SW 1271 (cell line): Measurements from ENCODE around the gene VSIR.

Experiments
- DNase-seq, 2 experiments: peaks; one replicate each; lab custom pipeline; 2025; lab: John Stamatoyannopoulos, UW

The VSIR gene

GRCh38 chr10:71763352-71764127, 9.8 kb downstream of the VSIR start:
- DNase-seq: no peak

GRCh38 chr10:71762324-71762723, 11.0 kb downstream of the VSIR start:
- no peak for DNase-seq

GRCh38 chr10:71761541-71762113, 11.7 kb downstream of the VSIR start:
- no peak for DNase-seq

GRCh38 chr10:71761105-71761511, 12.2 kb downstream of the VSIR start:
- no peak for DNase-seq

GRCh38 chr10:71757399-71757922, 15.9 kb downstream of the VSIR start:
- no peak for DNase-seq

- no peak for DNase-seq
Measured at GRCh38 chr10:71756311-71757191, 16.8 kb downstream of the VSIR start.

- DNase-seq: no peak
Measured at GRCh38 chr10:71755179-71755879, 18.0 kb downstream of the VSIR start.

GRCh38 chr10:71754562-71754961, 18.8 kb downstream of the VSIR start:
- no peak for DNase-seq

GRCh38 chr10:71753960-71754505, 19.3 kb downstream of the VSIR start:
- DNase-seq: no peak

GRCh38 chr10:71753091-71753959, 20.0 kb downstream of the VSIR start:
- no peak for DNase-seq

GRCh38 chr10:71752391-71753090, 20.8 kb downstream of the VSIR start:
- DNase-seq: no peak

- no peak for DNase-seq
Measured at GRCh38 chr10:71751515-71752224, 21.6 kb downstream of the VSIR start.

- DNase-seq: no peak
Measured at GRCh38 chr10:71750986-71751385, 22.3 kb downstream of the VSIR start.

GRCh38 chr10:71750124-71750841, 23.0 kb downstream of the VSIR start:
- DNase-seq: no peak

GRCh38 chr10:71749396-71749795, 23.9 kb downstream of the VSIR start:
- no peak for DNase-seq

GRCh38 chr10:71748671-71749191, 24.6 kb downstream of the VSIR start:
- no peak for DNase-seq

GRCh38 chr10:71747551-71748523, 25.5 kb downstream of the VSIR start:
- DNase-seq: no peak
